ENCODE results near the gene NDUFS8.

Gene NDUFS8

GRCh38 chr11:68077617-68078582 is 47.4 kb downstream of the NDUFS8 start:
- no peak for DNase-seq (ENCODE audit: low read depth, low spot score)

- no peak for DNase-seq (ENCODE audit: low read depth, low spot score)
Observed at GRCh38 chr11:68080860-68081259, 50.4 kb downstream of the NDUFS8 start.

GRCh38 chr11:68081691-68082090 is 51.2 kb downstream of the NDUFS8 start:
- no peak for DNase-seq (ENCODE audit: low read depth, low spot score)

GRCh38 chr11:68082481-68082880 is 52.0 kb downstream of the NDUFS8 start:
- DNase-seq (ENCODE audit: low read depth, low spot score) = no peak

GRCh38 chr11:68083517-68083916 is 53.0 kb downstream of the NDUFS8 start:
- DNase-seq (ENCODE audit: low read depth, low spot score) = no peak

Data from brain pericyte (primary cell).